Upper lobe of right lung (tissue), 1 donor: ENCODE results near the gene SLC24A4. TPM values are rescaled to one million over a fixed set of nuclear protein-coding genes. Genes with fewer than 3 reads are reported as not detected.

Experiments
- ATAC-seq: fragments of 200-7000 bp; cut with Tn5 transposase; one replicate; pipeline ENCODE4 v1.9.1; 2020; ENCODE audit warnings: mild to moderate bottlenecking, moderate library complexity
- DNase-seq: peaks from one replicate; pipeline ENCODE4 v3.0.0-alpha.2; 2020
- H3K27ac ChIP-seq: fragments of 200-600 bp; one replicate; pipeline ENCODE4 v1.8.0; 2022
- H3K27me3 ChIP-seq: fragments of 200-600 bp; one replicate; pipeline ENCODE4 v1.8.0; 2022; ENCODE audit warnings: mild to moderate bottlenecking
- H3K36me3 ChIP-seq: fragments of 200-600 bp; one replicate; pipeline ENCODE4 v1.8.0; 2022
- H3K4me1 ChIP-seq: fragments of 200-600 bp; one replicate; pipeline ENCODE4 v1.8.0; 2022
- H3K4me3 ChIP-seq: fragments of 200-600 bp; one replicate; pipeline ENCODE4 v1.8.0; 2022; ENCODE audit warnings: mild to moderate bottlenecking
- H3K9me3 ChIP-seq: fragments of 200-600 bp; one replicate; pipeline ENCODE4 v1.8.0; 2022
- CTCF ChIP-seq: fragments of 200-600 bp; IDR thresholded peaks from one replicate; pipeline ENCODE4 v1.8.0; 2022; ENCODE audit warnings: antibody characterized with exemption
- intact Hi-C: fragments of 100-400 bp; cut with DNase I; formaldehyde crosslinking; loops from one replicate; pipeline ENCODE4 v1.11.0; 2022
- total RNA-seq: library from RNA; stranded (reverse); fragmentation: NEBNext Ultra II Directional; extraction: Animal tissue kit (Norgen Biotek cat#: 25700); gene quantifications from one replicate; pipeline ENCODE4 v1.2.1, GENCODE V29; 2021
- donor health status: DM: no; HTN: yes; CAD: no; lungs with severe emphysema.

SLC24A4 gene
- total RNA-seq, 1 donor from 2014 or later: 1.6 TPM

GRCh38 chr14:92280554-92281262 lies 42.3 kb upstream of the SLC24A4 start:
- Histone ChIP-seq H3K4me1 (no peaks in the 10 kb centered on the region), H3K9me3 (no peaks in the 10 kb centered on the region), H3K27ac (no peak overlapping the region), H3K4me3 (no peak overlapping the region), H3K27me3 (peaks cover 7% of the 10 kb centered on the region), H3K36me3 (no peaks in the 10 kb centered on the region)
- DNase-seq: no peak
- TF ChIP-seq CTCF: no peak
- intact Hi-C loops: no loop called here
- ATAC-seq: no peak

GRCh38 chr14:92282669-92283068 lies 40.3 kb upstream of the SLC24A4 start:
- H3K36me3 ChIP-seq: no peaks in the 10 kb centered on the region

GRCh38 chr14:92285311-92285710 lies 37.7 kb upstream of the SLC24A4 start:
- no peaks in the 10 kb centered on the region for H3K36me3 ChIP-seq
- no peak overlapping the region for H3K27ac ChIP-seq
- H3K27me3 ChIP-seq: peaks cover 4% of the 10 kb centered on the region
- no peak for ATAC-seq
- H3K9me3 ChIP-seq: no peaks in the 10 kb centered on the region
- no peak for TF ChIP-seq CTCF
- DNase-seq: no peak
- intact Hi-C loops: no loop called here
- no peaks in the 10 kb centered on the region for H3K4me1 ChIP-seq
- no peak overlapping the region for H3K4me3 ChIP-seq

More at GRCh38 chr14:92282669-92283068, 40.3 kb upstream of the SLC24A4 start:
- Histone ChIP-seq H3K27ac (no peak overlapping the region), H3K9me3 (no peaks in the 10 kb centered on the region), H3K27me3 (no peaks in the 10 kb centered on the region), H3K4me1 (no peaks in the 10 kb centered on the region), H3K4me3 (no peak overlapping the region)
- DNase-seq (no peak), ATAC-seq (no peak)
- intact Hi-C loops: no loop called here
- no peak for TF ChIP-seq CTCF

GRCh38 chr14:92287987-92288386 lies 35.0 kb upstream of the SLC24A4 start:
- peaks cover 4% of the 10 kb centered on the region for H3K27me3 ChIP-seq
- no peaks in the 10 kb centered on the region for H3K9me3 ChIP-seq
- no peak for TF ChIP-seq CTCF
- ATAC-seq: no peak
- no peaks in the 10 kb centered on the region for H3K4me1 ChIP-seq
- no peak for DNase-seq
- no peaks in the 10 kb centered on the region for H3K36me3 ChIP-seq
- H3K27ac ChIP-seq: no peak overlapping the region
- intact Hi-C loops: no loop called here
- H3K4me3 ChIP-seq: no peak overlapping the region

- intact Hi-C loops: no loop called here
- Histone ChIP-seq H3K4me3 (no peak overlapping the region), H3K27ac (no peak overlapping the region), H3K4me1 (no peaks in the 10 kb centered on the region), H3K27me3 (peaks cover 4% of the 10 kb centered on the region), H3K36me3 (no peaks in the 10 kb centered on the region), H3K9me3 (no peaks in the 10 kb centered on the region)
- no peak for TF ChIP-seq CTCF
- DNase-seq: no peak
- ATAC-seq: no peak
Measured at GRCh38 chr14:92288994-92289660, 33.8 kb upstream of the SLC24A4 start.
